WERI-Rb-1 (cell line): ENCODE measurements around the gene WSCD1.
A peak's percentile ranks its signal among the peaks of the same experiment; 100 is the strongest.

Experiments
- DNase-seq: peaks from one replicate; pipeline ENCODE4 v3.0.0-alpha.2; 2020
- H3K27ac ChIP-seq: fragments of 250-450 bp; sonication (Bioruptor Pico); 2 replicates; pipeline ENCODE4 v1.5.1; 2020; ENCODE audit warnings: mild to moderate bottlenecking, moderate library complexity
- H3K27me3 ChIP-seq: fragments of 250-450 bp; sonication (Bioruptor Pico); 2 replicates; pipeline ENCODE4 v1.5.1; 2021; ENCODE audit warnings: mild to moderate bottlenecking, low read depth, moderate library complexity; ENCODE audit not compliant: insufficient read depth, severe bottlenecking
- H3K36me3 ChIP-seq: fragments of 250-450 bp; sonication (Bioruptor Pico); 2 replicates; pipeline ENCODE4 v1.5.1; 2020; ENCODE audit warnings: mild to moderate bottlenecking, moderate library complexity
- H3K4me3 ChIP-seq: 2 replicates; pipeline ENCODE4 v1.5.1; 2011; ENCODE audit warnings: low read depth, mild to moderate bottlenecking, control low read depth, low read length
- H3K9me3 ChIP-seq: fragments of 250-450 bp; sonication (Bioruptor Pico); 2 replicates; pipeline ENCODE4 v1.5.1; 2021; ENCODE audit warnings: mild to moderate bottlenecking, moderate library complexity; ENCODE audit not compliant: severe bottlenecking
- CTCF ChIP-seq: IDR thresholded peaks from 2 replicates; pipeline ENCODE4 v1.5.1; 2011; ENCODE audit warnings: low read depth, mild to moderate bottlenecking, control low read depth, inconsistent platforms, low read length

Gene WSCD1

GRCh38 chr17:6027342-6028024 is 42.7 kb upstream of the WSCD1 start:
- no peak for DNase-seq
- Histone ChIP-seq H3K27me3 (no peaks in the 10 kb centered on the region), H3K36me3 (no peaks in the 10 kb centered on the region), H3K27ac (no peak overlapping the region), H3K9me3 (no peaks in the 10 kb centered on the region), H3K4me3 (no peak overlapping the region)
- TF ChIP-seq CTCF = no peak

GRCh38 chr17:6028294-6028693 is 41.9 kb upstream of the WSCD1 start:
- Histone ChIP-seq H3K27me3 (no peaks in the 10 kb centered on the region), H3K4me3 (no peak overlapping the region), H3K27ac (no peak overlapping the region), H3K9me3 (no peaks in the 10 kb centered on the region), H3K36me3 (no peaks in the 10 kb centered on the region)
- DNase-seq = no peak
- no peak for TF ChIP-seq CTCF

- Histone ChIP-seq H3K27me3 (no peaks in the 10 kb centered on the region), H3K27ac (peak overlapping the region; percentile 44), H3K4me3 (no peak overlapping the region), H3K9me3 (no peaks in the 10 kb centered on the region), H3K36me3 (no peaks in the 10 kb centered on the region)
- peak; percentile 84 for DNase-seq
- peak; percentile 55 for TF ChIP-seq CTCF
These were observed 34.3 kb upstream of the WSCD1 start for GRCh38 chr17:6035801-6036394.

- no peak for TF ChIP-seq CTCF
- no peak for DNase-seq
- H3K27me3 ChIP-seq = no peaks in the 10 kb centered on the region
- no peaks in the 10 kb centered on the region for H3K36me3 ChIP-seq
- no peak overlapping the region for H3K27ac ChIP-seq
- H3K9me3 ChIP-seq = no peaks in the 10 kb centered on the region
- no peak overlapping the region for H3K4me3 ChIP-seq
These were observed 29.7 kb upstream of the WSCD1 start for GRCh38 chr17:6040504-6040903.

GRCh38 chr17:6041246-6041645 is 28.9 kb upstream of the WSCD1 start:
- no peaks in the 10 kb centered on the region for H3K27me3 ChIP-seq
- H3K9me3 ChIP-seq = no peaks in the 10 kb centered on the region
- no peak overlapping the region for H3K27ac ChIP-seq
- no peaks in the 10 kb centered on the region for H3K36me3 ChIP-seq
- no peak for TF ChIP-seq CTCF
- no peak for DNase-seq
- no peak overlapping the region for H3K4me3 ChIP-seq

- Histone ChIP-seq H3K27ac (no peak overlapping the region), H3K9me3 (no peaks in the 10 kb centered on the region), H3K4me3 (no peak overlapping the region), H3K36me3 (no peaks in the 10 kb centered on the region), H3K27me3 (no peaks in the 10 kb centered on the region)
- TF ChIP-seq CTCF = no peak
- DNase-seq = no peak
These were observed 26.8 kb upstream of the WSCD1 start for GRCh38 chr17:6043405-6043804.
